NCI-H128 (cell line): ENCODE measurements around the gene UBE3A.
"Not testable (repeated sequence)": the region's sequence is repeated elsewhere in the genome, so short reads cannot be mapped to it uniquely, and the experiment has no call there.

Experiments used
- DNase-seq: peaks from one replicate; lab custom pipeline; 2025; ENCODE audit not compliant: unreplicated experiment; lab: John Stamatoyannopoulos, UW

Gene UBE3A

DNA sequence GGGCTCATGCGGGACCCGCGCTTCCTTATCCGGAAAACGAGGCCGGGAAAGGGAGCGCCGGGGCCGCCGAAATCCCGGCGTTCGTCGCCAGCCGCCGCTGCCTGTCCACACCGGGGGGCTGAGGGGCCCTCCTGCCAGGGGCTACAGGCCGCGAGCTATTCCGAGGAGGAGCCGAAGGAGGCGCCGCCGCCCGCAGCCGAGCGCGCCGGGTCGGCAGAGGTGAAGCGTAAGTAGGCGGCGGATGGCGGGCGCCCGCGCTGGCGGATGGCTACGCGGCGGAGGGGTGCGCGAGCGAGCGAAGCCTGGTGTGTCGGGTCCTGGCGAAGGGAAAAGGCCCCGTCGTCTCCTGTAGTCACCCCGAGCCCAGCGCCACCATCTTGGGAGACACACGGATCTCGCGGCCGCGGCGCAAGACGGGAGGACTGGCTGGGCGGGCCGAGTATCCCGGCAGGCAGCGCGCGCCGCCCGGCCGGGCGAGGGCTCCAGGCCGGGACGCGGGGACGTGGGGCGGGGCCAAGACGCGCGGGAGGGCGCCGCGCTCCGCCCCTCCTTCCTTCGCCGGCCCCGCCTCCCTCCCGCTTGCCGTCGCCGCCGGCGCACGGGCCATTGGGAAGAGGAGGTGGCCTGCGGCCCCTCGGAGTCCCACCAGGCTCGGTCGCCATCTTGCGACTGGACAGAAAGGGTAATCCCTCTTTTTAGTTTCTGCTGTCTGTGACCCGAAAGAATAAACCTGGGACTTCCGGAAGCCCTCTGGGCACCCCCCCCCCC is at the start of gene UBE3A:
Gene UBE3A (minus strand): TSS at position 424 of the 768 bp plus-strand sequence. CDS start 29,917 bp downstream, outside the sequence.
- peak; percentile 74 for DNase-seq

DNA sequence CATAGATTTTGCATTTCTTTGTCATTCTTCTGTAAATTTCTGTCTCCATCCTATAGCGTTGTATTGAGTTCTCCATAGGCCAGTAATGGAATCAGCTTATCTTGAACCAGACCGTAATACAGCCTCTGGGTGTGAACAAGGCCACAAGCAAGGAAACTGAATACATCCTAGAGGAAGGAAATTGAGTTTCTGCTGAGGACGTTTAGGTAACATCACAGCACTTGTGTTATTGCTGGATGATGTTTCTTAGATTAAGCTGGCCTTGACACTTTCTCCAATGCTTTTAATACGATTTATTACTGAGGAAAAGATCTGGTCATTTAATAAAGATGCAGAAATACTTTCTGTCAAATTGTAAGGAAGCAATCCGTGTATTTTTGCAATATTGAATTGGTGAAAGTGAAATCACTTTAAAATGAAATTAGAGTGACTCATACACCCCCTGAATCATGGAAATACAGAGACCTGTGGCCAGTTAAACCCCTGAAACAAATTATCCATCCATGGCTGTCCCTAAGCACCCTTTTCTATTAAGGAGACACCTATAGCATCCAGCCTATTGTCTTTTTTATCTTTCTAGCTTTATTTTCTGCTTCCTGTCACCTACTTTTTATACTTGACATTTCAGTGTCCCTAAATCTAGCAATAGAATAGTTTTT is 48.5 kb upstream of the UBE3A start:
- no peak for DNase-seq

DNA sequence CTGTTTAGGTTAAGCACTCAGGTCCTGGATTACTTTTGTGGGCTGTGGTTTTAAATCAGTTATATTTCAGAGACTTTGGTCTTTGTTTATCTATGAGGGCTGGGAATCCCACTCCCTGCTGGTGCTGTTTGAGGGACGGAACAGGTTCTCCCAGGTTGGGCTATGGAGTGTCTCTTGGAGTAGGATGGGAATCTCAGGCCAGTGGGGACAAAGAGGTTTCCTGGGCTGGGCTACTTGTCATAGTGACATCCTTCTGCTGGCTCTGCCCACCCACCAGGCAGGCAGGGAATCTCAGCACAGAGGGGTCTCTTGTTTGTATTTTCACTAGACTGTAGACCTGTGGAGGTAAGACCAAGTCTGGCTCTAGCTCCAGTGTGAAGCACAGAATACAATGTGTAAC is 47.2 kb upstream of the UBE3A start:
- no peak for DNase-seq

DNA sequence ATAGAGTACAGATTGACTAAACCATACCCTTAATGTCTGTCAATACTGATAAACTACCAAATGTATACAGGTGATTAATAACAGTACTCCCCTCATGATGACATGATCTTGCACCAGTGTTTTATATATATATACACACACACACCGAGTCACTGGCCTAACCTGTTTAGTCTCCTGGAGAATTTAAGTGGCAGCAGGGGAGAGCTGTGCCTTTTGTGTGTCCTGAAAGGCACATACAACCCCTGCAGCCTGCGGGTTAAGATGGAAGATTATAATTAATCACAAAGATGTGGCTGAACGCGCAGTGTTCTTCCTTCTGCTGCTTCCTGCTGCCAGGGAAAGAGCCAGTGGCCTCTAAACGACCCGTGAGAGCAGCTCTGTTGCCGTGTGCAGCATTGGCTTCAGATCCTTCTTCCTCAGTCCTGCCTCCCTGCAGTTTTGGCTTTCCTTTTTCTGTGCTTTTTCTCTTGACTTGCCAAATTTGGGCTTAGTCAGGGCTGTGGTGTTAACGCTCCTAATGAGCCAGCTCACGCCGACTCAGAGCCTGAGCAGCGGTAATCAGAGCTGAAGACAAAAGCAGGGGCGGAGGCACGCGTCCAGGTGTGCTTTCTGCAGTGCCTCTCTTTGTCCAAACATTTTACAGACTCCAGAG is 42.5 kb upstream of the UBE3A start:
- DNase-seq: no peak

DNA sequence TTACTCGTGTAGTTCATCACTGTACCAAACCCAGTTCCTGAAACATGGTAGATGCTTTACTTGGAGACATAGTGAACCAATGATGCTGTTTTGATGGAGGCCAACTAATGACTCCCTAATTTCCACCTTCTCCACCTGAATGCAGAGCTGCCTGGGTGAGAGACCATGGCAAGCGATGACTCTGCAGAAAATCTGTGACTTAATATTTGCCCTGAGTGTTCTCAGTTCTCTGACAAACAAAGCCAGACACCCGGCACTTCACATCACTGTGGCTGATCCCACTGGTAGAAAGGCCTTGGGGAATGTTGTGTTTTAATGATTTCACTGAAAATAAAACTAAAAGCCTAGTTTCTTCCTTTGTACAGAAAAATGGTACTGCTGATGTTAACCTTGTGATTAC is 39.5 kb upstream of the UBE3A start:
- no peak for DNase-seq

DNA sequence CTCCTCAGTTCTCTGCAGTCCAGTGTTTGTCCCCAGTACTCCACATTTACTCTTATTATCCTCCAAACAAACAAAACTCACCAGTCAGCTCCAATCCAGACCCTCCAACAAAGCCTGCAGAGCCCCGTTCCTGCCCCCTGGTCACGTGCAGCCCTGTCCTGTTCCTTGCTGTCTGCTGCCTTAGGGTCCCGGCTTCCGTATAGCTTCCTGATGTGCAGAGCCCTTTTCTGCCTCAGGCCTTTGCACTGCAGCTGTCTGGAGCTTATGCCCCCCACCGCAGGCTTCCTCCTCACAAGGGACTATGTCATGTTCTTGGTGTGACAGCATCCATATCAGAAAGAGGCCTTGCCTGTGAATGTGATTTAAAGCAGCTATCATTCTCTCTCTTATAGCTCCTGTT is 39.0 kb upstream of the UBE3A start:
- DNase-seq: no peak

DNA sequence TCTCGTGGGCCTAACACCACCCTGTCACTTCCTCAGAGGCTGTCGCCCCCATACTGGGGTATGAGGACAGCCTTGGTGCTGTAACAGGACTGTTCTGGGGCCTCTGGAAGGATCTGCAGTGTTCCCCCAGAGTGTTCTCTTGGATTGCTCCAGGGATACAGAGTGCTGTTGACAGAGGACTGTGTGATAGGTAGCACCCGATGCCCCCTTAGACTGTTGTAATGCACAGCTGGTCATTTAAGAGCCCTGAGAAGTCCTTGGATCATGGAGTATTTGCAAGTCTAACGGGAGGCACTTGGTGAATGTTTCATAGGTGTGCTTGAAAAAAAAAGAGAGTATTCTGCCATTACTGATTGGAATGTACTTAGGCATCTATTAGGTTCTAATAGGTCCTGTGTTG is 35.4 kb upstream of the UBE3A start:
- no peak for DNase-seq

DNA sequence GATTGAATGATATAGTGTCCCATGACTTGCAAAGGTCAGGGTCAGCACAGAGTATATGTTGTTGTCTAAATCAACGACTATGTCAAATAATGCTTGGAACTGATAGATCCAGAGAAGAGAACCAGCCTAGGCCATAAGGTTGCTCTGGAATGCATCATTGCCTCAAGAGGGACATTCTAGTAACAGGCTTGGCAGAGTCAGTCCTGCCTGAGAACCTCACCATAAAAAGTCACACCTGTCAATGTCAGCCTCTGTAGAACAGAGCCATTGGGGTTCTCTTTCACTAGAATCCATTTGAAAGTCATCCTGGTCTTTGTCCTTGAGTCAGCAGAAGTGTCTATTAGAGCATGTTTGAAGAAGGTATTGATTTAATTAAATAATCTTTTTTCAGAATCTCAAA is 31.4 kb upstream of the UBE3A start:
- DNase-seq: no peak

DNA sequence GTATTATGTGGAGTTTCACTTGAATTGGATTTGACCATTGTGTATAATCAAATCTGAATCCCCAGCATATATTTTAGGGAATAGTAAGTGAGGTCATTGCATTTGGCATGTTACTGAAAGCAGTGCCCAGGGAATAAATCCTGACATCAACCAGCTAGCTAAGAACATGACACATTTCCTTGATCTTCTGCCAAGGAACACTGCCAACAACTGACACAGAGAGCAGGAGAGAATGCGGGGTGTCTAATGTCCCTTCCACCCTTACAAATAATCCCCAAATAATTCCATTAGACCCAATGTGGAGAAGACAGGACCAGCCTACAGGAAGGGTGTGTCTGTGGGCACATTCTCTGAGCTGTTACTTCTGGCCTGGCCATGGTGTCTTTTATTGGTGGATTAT is 30.6 kb upstream of the UBE3A start:
- no peak for DNase-seq

DNA sequence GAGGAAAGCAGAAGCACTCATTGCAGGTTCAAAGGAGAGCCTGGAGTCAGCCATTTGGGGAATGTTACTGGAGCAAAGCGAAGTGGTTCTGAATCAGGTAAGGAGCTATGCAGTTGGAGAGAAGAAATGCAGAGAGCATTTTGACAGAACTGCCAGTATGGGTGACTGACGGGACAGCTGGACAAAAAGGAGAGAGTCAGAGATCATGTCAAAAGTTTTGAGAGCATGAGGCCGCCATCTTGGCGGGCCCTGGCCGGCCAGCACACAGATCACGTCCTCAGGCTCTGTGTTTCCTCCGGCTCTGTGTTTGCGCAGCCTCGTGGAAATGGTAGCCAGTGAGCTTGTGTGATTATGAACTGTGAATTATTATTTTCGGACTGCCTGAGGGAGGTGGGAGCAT is 29.8 kb upstream of the UBE3A start:
- no peak for DNase-seq

DNA sequence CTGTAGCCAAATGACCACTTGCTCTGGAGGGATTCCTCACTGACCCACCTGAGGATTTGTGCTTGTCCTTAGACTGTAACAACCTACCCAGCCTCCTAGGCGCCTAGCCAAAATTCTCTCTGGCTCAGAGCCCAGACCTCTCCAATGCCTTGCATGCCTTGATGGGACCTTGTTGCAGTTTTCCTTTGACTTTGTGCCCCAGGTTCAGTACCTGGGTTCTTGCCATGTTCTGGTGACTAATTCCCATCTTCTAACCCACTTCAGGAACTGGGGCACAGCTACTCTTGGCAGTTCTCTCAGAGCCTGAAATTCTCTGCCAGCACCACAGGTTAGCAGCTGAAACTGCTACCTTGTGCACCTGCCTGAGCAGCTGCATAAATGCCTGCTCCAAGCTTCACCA is 27.0 kb upstream of the UBE3A start:
- no peak for DNase-seq

DNA sequence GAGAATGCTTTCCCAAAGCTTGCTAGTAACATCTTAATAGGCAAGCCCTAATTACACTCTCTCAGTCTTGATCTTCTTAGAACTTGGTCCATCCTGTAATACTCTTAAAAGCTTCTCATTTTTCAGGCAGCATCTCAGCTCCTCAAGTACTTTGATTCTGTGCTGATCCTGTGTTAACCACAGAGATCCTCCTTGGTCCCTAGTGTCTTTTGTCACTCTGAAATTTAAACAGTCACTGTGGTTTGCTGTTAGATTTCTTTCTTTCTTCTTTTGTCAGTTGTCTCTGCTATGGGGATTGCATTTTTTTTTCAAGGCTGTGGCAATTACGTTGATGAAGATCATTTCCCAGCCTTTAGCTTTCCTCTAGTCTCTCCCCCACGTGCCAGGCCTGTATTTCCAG is 26.0 kb upstream of the UBE3A start:
- no peak for DNase-seq

DNA sequence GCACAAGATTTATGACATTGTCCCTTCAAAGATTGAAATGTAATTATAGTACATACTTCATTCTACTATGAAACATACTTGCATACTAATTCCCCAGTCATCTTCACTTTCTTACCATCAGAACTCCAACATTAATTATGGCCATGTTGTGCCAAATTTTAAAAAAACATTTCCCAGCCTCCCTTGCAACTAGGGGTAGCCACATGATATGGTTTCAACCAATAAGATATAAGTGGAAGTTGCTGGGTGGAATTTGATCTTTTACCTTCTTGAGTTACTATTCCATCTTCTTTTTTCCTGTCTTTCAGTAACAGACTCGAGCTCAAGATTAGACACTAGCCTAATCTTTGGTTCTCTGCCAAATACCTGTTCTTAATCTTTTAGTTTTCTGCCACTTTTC is 25.6 kb upstream of the UBE3A start:
- DNase-seq: no peak

DNA sequence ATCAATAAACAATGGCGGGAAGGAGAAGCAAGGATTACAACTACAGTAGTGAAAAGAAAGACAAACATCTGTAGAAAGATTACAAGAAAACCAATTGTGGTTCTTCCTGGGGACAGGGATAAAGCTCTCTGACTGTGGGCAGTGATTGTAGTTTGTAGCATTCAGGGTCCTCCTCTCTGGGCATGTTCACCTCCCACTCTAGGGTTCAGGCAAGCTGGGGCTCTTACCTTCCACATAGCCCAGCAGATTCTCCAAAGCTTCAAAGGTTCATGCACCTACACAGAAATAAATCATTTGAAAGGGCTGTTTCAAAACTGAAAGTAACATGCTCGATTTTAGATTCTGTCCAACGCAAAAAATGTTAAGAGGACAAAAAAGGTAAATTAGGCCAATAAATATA is 17.4 kb upstream of the UBE3A start:
- DNase-seq: no peak

DNA sequence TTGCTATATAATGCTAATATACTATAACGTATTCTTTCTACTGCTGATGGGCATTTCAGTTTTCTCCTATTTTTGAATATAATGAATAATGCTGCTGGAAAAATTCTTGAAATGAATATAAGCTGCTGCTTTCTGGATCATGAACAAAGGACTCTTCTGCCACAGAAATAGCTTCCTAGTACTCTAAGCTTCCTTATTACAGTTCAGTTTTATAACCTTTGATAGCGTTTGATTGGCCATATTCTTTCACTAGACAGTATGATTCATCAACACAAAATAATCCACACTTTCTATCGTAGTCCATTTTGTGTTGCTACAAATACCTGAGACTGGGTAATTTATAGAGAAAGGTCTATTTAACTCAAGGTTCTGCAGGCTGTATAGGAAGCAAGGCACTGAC is 16.4 kb upstream of the UBE3A start:
- DNase-seq: no peak

DNA sequence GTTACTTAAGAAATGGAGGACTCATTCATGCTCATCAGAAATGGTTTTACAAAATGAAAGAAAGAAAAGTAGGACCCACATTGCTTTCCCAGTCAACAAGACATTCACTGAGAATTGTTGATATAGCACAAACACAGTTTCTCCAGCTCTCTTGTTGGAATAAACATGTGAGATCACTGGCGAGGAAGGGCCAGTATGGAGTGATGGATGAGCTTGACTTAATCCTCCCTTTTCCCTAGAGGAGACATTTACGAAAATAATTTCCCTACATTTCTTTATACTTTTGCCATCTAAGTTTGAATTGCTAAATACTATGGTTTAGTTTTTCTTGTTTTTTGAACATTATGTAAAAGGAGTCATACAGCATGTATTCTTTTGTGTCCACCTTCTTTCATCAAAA is 15.9 kb upstream of the UBE3A start:
- no peak for DNase-seq

DNA sequence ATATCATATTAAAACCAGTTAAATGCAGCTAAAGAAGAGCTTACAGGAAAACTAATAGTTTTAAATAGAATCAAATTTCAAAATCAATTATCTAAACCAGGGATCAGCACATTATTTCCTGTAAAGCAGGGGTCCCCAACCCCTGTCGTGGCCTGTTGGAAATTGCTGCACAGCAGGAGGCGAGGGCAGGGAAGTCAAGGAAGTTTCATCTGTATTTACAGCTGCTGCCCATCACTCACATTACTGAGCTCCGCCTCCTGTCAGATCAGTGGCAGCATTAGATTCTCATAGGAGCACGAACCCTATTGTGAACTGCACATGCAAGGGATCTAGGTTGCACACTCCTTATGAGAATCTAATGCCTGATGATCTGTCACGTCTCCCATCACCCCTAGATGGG is 14.4 kb upstream of the UBE3A start:
- not testable (repeated sequence) for DNase-seq

DNA sequence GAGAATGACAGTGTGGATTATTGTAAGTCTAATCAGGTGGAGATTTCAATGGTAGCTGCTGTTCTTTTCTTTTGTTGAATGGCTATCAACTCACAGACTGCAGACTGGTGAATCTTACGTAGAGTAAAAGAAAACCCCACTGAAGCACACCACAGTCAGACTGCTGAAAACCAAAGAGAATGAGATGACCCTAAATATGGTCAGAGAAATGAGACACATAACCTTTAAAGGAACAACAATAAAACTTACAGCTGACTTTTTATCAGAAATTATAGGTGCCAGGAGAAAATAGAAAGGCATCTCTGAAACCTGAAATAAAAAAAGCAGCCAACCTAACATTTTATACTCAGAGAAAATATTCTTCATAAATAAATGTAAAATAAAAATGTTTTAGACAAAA is 12.7 kb upstream of the UBE3A start:
- DNase-seq: no peak

DNA sequence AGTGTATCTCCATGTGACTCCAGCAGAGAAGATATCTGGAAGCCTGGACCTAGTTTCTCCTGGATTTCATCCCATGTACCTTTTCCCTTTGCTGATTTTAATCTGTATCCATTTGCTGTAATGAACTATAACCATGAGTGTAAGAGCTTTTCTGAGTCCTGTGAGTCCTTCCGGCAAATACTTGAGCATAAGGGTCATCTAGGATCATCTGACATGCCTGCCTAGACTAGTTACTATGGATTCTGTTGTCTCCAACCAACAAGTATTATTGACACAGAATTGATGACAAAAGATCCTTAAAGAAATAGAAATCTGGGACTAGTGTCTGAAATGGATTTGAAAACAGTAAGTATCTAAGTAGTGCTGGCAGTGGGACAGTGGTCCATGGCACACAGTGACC is 11.3 kb upstream of the UBE3A start:
- no peak for DNase-seq

DNA sequence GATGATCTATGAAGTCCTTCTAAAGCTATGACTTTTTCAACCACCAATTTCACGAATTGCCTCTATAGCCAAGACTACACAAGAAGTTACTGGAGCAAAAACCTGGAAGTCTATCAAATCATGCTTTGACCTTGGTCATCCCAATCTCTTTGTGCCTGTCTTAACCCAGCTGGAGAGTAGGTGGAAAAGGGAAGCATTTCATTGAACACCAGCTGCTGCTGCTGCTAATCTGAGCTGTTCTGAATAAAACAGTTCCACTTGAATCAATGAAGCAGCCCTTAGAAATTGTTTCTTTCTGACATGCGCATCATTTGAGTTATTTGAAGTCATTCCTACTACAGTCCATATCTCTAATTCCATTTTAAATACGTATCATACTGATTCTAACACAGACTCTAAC is 7.3 kb upstream of the UBE3A start:
- no peak for DNase-seq

DNA sequence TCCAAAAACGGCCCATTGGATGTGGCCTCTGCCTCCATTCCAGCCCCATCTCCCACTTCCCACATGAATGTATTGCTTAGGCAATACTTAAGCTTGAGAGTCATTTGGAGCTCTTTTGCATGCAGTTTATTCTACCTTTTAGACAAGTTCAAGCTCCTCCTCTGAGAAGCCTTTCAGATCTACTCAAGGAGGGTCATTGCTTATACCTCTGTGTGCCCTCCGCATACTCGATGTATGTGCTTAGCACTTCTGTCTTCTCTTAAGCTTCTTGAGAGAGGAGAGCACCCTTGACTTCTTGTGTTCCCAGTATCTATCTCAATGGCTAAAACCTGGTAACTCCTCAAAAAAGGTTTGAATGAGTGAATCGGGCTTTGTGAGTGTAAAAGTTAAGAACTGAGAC is 6.6 kb upstream of the UBE3A start:
- DNase-seq: no peak

DNA sequence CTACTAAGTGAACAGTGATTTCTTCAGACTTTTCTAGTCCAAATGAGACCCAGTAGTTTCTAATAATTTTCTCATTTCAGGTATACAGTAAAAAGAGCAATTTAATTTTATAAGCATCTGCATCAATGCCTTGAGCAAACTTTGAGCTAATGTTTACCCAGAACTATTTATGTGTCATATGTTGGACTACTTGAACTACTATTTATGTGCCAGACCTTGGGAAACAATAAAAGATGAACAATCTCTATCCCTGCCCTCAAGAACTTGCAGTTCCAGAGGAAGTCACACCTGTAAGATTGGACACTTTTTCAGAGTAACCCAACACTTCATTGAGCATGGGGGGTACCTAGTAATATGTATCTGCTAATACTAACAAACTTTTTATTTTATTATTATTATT is 2.3 kb upstream of the UBE3A start:
- no peak for DNase-seq
